GM12801 (cell line): ENCODE results near the gene COLEC11.

Source experiments
- TF ChIP-seq, protein P1 (sequence below): IDR thresholded peaks from one replicate; pipeline ENCODE4 v1.5.1; 2011; ENCODE audit warnings: control low read depth; ENCODE audit not compliant: insufficient read length; ENCODE audit errors: extremely low read depth

The COLEC11 gene

DNA sequence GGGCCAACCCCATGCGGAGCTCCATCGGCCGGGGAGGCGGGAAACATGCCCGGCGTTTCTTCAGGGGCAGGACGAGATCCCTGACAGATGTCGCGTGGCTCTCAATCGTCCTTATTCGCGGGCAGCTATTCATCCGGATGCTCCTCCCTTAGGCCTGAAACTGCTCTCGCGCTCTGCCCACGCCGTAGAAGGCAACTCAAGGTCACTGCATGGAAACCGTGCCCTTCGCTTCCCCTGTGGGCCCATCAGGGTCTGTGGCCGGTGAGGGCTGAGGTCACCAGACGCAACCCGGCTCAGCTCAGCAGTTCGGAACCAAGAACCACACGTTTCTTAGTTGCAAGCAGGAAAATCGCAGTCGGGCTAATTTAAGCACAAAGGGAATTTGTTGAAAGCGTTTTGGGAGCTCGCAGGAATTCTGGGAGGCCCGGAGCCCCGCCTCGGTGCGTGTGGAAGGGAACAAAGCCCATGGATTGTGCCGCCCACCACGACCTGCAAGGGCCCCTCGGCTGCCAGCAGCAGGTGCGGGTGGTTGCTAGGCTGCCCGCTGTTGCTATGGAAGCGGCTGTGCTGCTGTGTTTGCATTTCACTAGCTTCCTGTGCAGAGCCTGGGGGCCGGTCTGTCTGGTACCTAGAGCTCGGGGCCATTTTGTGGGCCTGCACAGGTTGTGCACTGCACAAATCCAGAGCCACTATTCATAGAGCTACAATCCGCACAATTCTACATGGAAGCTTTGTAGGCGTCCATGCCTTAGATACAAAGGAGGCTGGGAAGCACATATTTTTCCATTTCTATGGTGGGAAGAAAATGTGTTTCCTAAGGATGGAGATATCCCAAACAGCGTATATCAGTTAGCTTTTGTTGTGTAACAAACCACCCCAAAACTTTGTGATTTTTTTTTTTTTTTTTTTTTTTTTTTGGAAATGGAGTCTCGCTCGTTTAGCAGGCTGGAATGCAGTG lies 57.1 kb downstream of the COLEC11 start:
- TF ChIP-seq, protein P1, sequence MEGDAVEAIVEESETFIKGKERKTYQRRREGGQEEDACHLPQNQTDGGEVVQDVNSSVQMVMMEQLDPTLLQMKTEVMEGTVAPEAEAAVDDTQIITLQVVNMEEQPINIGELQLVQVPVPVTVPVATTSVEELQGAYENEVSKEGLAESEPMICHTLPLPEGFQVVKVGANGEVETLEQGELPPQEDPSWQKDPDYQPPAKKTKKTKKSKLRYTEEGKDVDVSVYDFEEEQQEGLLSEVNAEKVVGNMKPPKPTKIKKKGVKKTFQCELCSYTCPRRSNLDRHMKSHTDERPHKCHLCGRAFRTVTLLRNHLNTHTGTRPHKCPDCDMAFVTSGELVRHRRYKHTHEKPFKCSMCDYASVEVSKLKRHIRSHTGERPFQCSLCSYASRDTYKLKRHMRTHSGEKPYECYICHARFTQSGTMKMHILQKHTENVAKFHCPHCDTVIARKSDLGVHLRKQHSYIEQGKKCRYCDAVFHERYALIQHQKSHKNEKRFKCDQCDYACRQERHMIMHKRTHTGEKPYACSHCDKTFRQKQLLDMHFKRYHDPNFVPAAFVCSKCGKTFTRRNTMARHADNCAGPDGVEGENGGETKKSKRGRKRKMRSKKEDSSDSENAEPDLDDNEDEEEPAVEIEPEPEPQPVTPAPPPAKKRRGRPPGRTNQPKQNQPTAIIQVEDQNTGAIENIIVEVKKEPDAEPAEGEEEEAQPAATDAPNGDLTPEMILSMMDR: no peak

DNA sequence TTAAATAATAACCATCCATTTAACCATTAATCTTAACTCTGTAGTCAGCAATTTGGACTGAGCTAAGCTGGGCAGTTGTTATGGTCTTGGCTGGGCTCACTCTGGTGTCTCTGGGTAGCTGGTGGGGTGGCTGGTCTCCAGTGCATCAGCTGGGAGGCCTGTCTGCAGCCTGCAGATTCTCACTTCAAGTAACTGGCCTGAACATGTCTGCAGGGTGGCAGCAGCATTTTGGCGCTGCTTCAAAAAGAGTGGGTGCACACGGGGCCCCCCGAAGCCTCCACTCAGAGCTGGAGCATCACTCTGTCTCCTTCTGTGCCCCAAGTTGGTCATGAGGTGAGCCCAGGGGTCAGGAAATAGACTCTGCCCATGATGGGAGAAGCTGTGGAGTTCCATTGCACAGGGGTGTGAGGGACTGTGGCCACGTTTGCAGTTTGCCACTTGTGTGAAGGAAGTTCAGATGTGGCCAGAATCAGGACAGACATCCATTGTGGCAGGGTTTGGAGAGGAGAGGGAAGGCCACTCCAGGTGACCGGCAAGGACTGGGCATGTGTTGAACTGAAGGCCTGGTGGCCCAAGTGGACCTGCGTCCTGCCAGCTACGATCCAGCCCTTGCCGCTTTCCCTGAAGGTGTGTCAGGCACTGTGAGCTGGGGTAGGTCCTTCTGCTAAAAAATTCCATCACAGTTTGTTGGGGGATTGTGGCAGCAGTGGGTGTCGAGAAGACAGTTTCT lies 58.1 kb downstream of the COLEC11 start:
- TF ChIP-seq, protein P1: no peak

DNA sequence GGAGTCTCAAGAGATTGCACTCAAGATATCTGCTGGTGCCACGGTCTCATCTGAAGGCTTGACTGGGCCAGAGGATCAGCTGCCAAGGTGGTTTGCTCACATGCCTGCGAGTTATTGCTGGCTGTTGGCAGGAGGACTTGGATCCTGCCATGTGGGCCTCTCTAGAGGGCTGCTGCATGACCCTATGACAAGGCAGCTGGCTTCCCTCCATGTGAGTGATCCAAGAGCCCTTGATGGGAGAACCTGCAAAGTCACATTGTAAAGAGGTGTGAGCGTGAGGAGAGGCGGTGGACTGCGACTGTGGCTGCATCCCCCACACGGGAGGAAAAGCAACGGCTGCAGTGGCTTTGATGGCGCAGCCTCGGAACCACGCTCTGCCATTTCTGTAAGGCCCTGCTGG lies 59.1 kb downstream of the COLEC11 start:
- TF ChIP-seq, protein P1: no peak

DNA sequence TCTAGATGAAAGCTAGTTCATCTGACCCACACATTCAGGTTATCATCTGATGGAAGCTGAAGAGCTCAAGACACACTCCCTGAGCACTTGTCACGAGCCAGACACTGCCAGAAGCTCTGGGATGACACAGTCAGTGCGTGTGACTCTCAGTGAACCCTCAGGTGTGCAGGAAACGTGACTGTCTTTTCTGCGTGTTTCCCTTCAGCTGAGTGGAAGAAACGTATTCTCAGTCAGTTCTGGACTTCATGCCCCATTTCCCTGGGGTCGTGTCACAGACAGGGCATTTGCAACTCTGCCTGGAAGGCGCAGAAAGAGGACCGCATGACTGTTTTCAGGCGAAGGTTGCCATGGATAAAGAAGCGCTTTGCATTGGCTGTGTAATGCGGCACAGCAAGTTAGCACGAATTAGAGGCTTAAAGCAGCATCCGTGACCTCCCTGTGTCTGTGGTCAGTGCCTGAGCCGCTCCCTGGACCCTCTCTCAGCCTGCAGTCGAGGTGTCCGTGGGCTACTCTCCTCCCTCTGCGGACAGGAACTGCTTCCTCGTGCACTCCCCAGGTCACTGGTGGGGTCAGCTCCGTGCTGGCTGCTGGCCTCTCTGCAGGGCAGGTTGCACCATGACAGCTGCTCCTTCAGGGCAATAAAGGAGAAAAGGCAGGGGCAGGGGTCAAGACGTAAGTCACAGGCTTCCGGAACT lies 59.8 kb downstream of the COLEC11 start:
- TF ChIP-seq, protein P1: no peak

DNA sequence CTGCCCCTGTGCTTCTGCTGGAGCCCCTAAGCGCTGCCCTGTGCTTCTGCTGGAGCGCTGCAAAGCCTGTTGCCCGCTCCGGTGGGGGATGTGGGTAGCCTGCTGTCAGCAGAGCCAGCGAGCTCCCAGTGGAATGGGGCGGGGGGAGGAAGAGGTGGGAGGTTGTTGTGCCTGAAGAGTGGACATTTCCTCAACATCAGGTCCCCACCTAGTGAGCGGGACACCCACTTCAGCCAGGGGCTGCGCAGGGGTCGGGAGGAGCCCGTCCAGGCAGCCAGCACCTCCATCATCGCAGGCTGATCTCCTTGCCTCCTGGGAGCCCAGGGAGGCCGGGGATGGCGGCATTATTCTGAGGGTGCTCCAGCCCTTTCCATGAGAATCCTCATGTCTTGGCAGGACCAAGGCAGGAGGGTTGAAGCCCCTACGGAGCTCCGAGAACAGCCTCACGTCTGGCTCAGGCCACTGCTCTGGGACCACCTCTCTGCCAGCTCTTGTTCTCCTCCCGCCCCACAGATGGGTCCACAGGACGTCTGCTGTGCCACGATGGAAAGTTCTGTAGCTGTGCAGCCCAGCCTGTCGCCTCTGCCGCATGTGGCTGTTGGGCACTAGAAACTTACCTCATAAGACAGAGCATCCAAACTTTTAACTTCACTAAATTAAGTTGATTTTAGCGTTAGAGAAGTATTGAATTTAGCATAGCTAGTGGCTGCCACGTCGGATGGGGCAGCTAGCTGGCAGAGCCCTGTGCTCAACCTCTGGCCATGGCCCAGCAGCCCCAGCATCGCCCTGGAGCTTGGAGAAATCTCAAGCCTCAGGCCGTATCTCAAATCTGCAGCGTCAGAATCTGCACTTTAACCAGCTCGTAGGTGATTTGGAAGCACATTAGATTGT lies 61.2 kb downstream of the COLEC11 start:
- TF ChIP-seq, protein P1: no peak

DNA sequence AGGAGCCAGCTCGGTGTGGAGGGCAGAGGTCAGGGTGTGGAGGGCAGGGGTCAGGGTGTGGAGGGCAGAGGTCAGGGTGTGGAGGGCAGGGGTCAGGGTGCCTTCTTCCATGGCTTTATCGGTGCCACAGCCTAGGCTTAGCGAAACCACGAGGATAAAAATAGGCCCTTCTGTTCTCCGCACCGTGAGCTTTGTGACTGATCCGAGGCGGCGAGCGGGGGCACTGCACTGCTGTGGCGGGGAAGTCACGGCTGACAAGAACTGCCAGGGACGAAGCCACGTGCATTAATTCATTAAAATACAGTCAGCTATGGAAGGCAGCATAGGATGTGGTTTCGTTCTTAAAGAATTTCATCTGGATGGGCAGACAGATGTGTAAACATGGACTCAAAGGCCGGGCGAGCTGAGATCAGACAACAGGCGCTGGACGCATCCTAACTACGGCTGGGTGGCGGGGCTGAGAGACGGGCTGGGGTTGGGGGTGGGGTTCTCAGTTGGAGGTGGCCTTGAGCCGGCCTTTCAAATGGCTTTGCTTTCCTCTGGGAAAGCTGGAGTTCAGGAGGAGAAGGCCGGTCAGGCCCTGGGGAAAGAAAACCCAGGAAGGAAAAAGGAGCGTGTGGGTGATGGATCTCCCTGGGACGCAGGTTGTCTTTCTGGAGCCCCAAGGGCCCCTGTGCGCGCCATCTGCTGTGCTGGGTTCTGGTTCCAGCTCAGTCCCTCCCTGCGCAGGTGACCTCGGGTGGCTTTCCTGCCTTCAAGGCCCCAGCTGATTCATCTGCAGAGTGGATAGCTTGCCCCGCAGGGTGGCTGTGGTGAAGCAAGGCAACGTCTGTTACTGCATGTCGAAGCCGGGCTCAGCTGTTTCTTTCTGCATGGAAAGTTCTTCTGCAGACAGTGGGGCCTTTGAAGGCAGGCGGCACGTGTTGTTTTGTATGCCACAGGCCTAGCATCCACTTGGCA lies 62.1 kb downstream of the COLEC11 start:
- TF ChIP-seq, protein P1: no peak
